NCI-H2196 (cell line): ENCODE measurements around the gene RNF157.

ENCODE experiments used
- DNase-seq: peaks from one replicate; lab custom pipeline; 2025; ENCODE audit not compliant: unreplicated experiment; lab: John Stamatoyannopoulos, UW

Gene RNF157

DNA sequence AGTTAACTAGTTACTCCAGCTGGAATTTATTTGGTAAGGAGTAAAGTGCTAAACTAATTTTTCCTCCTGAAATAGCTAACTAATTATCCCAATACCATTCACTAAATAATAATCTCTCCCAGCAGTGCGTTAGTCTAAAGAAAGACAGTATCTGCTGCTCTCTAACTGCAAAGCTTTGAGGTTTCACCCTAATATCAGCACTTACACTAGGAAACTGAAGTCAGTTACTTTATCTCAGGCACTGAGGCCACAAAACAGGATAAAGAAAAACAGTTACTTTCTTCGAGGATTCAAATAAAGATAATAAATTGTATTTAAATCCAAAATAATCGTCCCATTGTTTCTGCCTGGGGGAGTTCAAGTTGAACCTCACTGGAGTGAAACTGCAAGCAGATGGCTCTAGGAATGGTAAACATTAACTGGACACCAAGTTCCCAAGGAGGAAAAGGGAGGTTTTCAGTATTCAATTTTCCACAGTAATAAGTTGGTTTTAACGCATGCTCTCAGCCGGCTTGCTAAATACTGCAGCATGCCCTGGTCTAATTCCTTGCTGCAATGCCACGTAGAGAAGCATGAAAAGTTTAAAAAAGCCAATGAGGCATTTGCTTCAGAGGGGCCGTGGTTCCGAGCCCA lies 79.3 kb downstream of the RNF157 start:
- DNase-seq, result no peak

DNA sequence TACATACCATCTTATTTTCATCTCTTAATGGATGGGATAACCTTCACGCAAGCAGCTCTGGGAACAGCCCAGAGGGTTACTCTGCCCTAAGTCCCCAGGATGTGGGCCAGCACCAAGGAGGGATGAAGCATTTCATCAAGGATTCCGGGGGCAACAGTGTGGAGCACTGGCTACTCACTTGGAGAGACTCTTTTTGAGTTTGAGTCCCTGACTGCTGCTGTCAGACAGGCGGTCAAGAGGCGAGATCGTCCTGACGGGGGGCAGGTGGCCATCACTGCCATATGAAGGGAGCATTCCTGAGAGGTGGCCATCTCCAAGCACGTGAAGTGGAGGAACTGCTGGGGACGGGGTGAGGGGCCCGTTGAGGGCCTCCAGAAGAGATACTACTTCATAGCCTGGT lies 81.1 kb downstream of the RNF157 start:
- DNase-seq, result no peak

DNA sequence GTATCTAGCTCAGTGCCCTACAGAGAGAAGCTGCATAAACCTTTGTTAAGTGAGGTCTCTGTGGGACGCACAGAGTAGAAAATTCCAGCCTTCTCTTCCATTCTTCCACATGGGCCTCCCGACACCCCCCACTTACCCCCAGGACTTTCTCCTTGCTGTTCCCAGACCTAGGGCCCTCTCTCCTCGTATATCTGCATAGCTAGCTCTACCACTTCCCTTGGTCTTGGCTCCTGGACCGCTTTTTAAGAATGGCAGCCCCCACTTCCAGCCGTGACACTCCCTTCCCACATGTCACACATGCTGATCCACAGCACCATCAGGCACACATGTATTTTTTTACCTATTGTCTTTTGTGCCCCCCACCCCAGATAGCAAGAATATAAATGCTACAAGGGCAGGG lies 82.5 kb downstream of the RNF157 start:
- no peak for DNase-seq

GRCh38 chr17:76156662-76156991 lies 83.7 kb downstream of the RNF157 start:
- no peak for DNase-seq

DNA sequence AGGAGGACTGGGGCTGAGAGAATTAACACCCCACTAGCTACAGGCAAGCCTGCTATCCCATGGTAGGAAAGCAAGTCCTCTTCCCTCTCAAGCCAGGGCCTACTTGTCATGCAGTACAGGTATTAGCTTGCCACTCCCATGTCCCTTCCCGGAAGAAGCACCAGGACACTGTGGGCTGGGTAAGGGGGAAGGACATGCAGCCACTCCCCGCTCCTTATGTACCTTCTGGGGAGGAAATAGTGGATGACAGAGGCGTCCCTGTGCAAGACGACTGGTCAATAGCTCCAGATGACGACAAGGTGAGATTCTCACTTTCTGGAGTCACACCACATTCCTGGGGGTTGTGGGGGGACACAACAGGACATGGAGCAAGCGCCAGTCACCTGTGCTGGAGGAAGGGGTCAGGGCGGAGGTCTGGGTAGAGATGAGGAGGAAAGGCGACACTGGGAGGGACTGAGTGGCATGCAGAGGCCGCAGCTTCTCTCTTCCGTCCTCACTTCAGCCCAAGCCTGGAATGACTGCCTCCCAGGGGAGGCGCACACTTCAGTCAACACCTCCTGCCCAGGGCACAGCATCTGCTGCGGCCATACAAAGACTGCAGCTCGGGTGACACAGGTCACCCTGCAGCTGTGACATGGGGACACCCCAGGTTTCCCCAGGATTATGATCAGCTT lies 84.2 kb downstream of the RNF157 start:
- no peak for DNase-seq

- DNase-seq, result no peak
These were observed 85.1 kb downstream of the RNF157 start for GRCh38 chr17:76154936-76155845.

- no peak for DNase-seq
These were observed 86.0 kb downstream of the RNF157 start for GRCh38 chr17:76154292-76154691.

DNA sequence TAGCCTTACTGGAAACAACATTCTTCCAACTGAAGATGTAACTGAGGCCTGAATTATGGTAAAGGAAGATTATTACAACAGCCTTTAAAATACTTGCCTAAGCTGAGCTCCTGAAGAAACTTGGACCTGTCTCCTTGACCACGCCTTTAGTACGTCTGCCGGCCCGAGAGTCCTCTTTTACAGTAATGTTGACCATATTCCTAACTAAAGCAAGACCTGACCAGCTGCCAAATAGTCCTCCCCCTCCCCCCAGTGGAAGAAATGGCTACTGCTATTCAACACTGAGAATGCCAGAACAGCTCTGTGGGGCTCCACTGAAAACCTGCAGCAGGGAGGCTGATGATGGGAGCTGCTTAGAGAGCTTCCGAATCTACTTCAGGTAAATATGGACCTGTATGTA lies 86.7 kb downstream of the RNF157 start:
- DNase-seq, result no peak

DNA sequence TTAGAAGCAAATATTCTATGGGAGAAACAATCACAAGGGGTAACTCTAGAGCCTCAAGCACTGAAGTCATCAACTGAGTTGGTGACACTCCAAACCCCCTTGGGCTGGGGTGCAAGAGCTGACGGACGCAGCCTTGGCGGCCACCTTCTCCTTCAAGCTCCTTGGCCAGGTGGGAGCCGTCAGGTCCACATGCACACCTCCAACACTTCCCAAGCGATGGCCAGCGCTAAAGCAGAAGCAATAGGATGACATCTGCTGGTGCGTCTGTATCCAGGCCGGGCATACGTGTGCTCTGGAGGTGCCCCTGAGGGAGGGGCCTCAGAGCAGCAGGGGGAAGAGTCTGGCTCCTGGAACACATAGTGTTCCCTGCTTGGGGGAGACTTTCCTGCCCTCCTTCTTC lies 87.1 kb downstream of the RNF157 start:
- DNase-seq, result no peak

GRCh38 chr17:76152591-76152990 lies 87.7 kb downstream of the RNF157 start:
- DNase-seq, result no peak

GRCh38 chr17:76151896-76152454 lies 88.3 kb downstream of the RNF157 start:
- no peak for DNase-seq

DNA sequence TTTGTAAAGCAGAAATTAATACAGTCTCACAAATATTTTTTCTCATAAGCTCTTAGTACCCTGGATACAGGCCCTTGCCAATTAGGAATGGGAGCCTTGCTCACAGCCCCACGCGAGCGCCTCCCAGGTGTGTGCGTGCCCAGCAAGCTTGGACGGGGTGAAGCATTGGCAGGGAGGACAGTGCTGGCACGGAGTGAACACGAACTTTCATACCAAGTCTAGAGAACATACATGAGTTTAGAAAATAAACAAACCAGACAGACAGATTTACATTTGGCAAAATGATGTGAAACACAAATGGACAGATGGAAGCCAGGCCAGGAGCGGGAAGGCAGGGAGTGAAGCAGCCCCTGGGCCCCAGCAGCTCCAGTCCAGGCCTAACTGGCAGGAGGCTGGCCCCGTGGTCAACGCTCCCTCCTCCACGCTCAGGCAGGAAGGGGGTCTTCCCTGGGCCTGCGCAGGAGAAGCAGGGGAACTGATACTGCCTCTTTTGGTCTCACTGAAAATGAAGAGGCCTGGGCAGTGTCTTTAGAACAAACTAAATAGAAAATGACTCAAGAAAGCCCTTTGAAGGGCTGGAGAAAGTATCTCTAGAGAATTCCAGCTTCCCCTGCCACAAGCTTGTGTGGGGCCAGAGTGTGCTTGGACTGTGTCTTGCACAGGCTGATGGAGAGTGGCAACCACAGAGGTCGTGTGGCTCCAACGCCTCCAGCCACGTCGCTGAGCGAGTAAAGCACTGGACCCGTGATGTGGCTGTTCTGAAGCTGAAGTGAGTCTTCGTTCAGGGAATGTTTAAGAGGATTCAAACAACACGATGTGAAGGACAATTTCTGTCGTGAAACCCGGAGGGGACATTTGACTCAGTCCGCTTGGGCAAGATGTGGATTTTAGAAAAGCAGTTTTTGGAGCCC lies 89.3 kb downstream of the RNF157 start:
- no peak for DNase-seq

- no peak for DNase-seq
These were observed 91.1 kb downstream of the RNF157 start for GRCh38 chr17:76149214-76149613.

DNA sequence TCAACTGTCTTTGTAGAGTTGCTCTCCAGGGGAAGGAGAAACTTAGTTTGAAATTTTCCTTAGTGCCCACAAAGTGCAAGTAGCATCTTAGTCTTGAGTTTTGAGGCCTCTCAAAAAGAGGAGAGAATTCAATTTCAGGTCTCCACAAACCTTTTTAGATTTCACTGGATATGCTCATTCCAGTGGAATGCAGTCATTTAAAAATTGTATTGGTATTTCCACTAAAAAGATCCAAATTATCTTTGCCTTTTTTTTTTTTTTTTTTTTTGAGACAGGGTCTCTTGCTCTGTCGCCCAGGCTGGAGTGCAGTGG lies 92.3 kb downstream of the RNF157 start:
- DNase-seq, result no peak

GRCh38 chr17:76147211-76148014 lies 92.9 kb downstream of the RNF157 start:
- DNase-seq, result peak; percentile 73

GRCh38 chr17:76146053-76146851 lies 94.0 kb downstream of the RNF157 start:
- no peak for DNase-seq

- peak; percentile 92 for DNase-seq
These were observed 94.9 kb downstream of the RNF157 start for GRCh38 chr17:76145231-76146052.

DNA sequence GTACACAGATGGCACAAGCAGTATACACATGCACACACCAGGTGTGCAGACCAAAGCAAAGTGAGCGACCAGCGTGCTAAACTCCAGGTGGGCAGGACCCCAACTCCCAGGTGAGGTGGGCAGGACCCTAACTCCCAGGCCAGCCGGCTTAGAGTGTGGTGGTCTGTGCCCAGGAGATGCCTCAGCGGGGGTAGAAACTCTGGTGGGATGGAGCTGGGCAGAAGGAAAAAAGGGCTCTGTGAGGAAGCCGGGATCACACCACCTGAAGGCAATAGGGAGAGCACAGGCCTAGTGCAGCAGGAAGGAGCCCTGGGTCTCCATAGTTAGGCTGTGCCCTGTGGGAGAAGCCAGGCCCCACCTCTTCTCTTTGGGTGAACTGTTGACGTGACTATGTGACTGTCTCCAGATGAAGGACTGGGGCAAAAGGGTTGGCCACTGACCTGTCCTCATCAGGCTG lies 97.7 kb downstream of the RNF157 start:
- no peak for DNase-seq
